Measurements from ENCODE around the gene IL9. TPM values are rescaled to one million over a fixed set of nuclear protein-coding genes. Genes with fewer than 3 reads are reported as not detected.
A peak's percentile ranks its signal among the peaks of the same experiment; 100 is the strongest.

Gene IL9
- total RNA-seq, 2 donors from 2014 or later: not detected

DNA sequence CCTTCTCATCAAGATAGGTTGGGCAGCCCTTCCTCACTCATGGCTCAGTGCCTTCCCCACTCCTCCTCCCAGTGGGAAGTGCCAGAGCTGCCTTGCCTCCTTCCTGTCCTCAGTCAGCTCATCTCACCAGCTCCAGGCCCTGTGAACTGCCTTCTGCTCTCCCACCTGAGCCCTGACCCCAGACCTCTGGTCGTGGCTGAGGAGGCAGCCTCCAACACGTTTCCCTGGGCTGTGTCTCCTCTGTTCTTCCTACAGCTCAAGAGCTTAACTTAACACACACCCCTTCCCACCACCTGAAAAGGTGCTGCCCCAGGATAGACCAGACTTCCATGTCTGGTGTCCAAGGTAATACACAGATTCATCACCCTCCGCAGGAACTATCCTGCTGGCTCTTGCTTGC, 21.2 kb downstream of the IL9 start:
- Mint-ChIP-seq H3K4me1 (peaks cover 2% of the 10 kb centered on the region), H3K27ac (no peak overlapping the region), H3K27me3 (peaks cover 64% of the 10 kb centered on the region), H3K36me3 (ENCODE audit: low read depth) (no peaks in the 10 kb centered on the region), H3K4me3 (no peak overlapping the region)
- H3K9me3 ChIP-seq (ENCODE audit: control insufficient read depth, low read length, poor library complexity, severe bottlenecking): no peaks in the 10 kb centered on the region
- DNase-seq: no peak
- no peak for ATAC-seq

DNA sequence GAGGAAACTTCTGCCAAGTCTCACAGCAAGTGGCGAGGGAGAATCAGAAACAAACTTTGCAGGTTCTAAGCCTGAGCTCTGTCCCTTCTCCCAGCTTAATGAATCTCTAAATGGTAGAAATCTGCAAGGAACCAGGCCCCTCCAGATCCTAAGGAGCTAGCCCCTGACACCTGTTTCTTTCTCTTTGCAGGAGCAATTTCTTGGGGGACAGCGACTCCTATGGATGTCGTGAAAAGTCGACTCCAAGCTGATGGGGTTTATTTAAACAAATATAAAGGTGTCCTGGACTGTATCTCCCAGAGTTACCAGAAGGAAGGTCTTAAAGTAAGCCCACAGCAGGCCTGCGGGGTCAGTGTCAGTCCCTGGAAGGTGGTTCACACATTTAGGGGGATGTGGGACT, 21.8 kb downstream of the IL9 start:
- peaks cover 2% of the 10 kb centered on the region for H3K4me1 Mint-ChIP-seq
- H3K27ac Mint-ChIP-seq: no peak overlapping the region
- no peak for DNase-seq

DNA sequence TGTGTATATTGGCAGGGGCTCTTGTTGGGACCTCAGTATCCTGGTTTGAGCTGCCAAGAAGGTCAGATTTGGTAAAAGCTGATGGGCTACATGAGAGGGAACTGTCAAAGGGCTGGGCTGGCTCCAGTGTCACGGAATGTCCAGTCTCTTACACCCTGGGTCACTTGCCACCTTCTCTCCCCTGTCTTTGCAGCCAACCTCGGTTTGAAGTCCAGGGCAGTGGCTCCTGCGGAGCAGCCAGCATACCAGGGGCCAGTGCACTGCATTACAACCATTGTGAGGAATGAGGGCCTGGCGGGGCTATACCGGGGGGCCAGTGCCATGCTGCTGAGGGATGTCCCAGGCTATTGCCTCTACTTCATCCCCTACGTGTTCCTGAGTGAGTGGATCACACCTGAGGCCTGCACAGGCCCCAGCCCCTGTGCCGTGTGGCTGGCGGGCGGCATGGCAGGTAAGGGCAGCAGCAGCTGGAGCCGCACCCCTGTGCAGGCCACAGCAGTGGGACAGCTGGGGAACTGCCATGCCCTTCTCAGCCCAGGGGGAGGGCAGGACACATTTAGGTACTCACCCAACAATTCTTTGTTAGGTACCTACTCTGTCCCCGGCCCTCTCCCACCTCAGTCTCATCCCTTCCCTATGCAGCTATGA, 24.2 kb downstream of the IL9 start:
- no peaks in the 10 kb centered on the region for H3K9me3 ChIP-seq (ENCODE audit: control insufficient read depth, low read length, poor library complexity, severe bottlenecking)
- ATAC-seq (no peak), DNase-seq (no peak)
- H3K4me1 Mint-ChIP-seq: peaks cover 6% of the 10 kb centered on the region
- H3K27ac Mint-ChIP-seq: no peak overlapping the region
- H3K4me3 Mint-ChIP-seq: no peak overlapping the region
- H3K36me3 Mint-ChIP-seq (ENCODE audit: low read depth): no peaks in the 10 kb centered on the region
- H3K27me3 Mint-ChIP-seq: peaks cover 54% of the 10 kb centered on the region

More for the DNA sequence above, 21.8 kb downstream of the IL9 start:
- H3K9me3 ChIP-seq (ENCODE audit: control insufficient read depth, low read length, poor library complexity, severe bottlenecking): no peaks in the 10 kb centered on the region
- no peak for ATAC-seq
- no peak overlapping the region for H3K4me3 Mint-ChIP-seq
- H3K36me3 Mint-ChIP-seq (ENCODE audit: low read depth): no peaks in the 10 kb centered on the region
- H3K27me3 Mint-ChIP-seq: peaks cover 58% of the 10 kb centered on the region

DNA sequence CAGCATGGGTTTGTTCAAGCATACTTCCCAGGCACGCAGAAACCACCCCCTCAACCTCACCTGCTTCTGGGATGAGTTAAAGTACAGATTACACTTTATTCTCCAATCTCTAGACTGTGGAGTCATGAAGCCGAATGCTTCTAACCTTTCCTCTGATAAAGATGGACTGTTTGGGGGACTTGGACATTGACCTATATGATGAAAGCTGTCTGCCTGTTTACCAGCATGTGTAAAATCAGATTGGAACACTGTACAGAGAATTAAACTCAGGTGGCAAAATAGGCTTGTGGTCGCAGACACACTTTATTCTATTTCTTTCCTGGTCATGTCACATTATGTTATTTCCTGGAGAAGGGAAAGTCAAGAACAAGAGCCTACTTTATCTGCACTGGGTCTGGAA, 25.7 kb downstream of the IL9 start:
- H3K4me1 Mint-ChIP-seq: peaks cover 4% of the 10 kb centered on the region
- ATAC-seq (no peak), DNase-seq (no peak)
- peaks cover 47% of the 10 kb centered on the region for H3K27me3 Mint-ChIP-seq
- no peak overlapping the region for H3K4me3 Mint-ChIP-seq
- H3K9me3 ChIP-seq (ENCODE audit: control insufficient read depth, low read length, poor library complexity, severe bottlenecking): no peaks in the 10 kb centered on the region
- H3K27ac Mint-ChIP-seq: no peak overlapping the region
- H3K36me3 Mint-ChIP-seq (ENCODE audit: low read depth): no peaks in the 10 kb centered on the region

DNA sequence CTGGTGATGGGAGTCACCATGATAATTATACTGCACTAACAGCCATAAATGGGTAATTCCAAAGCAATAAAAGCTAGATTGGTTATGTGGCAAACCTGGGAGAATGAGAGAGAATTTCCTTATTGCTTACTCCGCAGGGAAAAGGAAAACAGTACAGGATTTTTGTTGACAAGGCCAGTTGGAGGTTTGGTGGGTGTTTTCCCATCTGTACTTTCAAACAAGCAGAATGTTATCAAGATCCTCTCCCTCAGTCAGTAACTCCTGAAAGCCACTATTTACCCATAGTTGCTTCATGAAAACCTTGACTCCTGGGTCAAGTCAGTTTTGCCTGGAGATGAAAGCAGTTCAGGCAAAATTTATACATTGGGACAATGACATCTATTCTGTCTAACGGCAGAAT, 26.4 kb downstream of the IL9 start:
- DNase-seq (no peak), ATAC-seq (no peak)
- H3K4me3 Mint-ChIP-seq: no peak overlapping the region
- no peaks in the 10 kb centered on the region for H3K9me3 ChIP-seq (ENCODE audit: control insufficient read depth, low read length, poor library complexity, severe bottlenecking)
- peaks cover 4% of the 10 kb centered on the region for H3K4me1 Mint-ChIP-seq
- peaks cover 41% of the 10 kb centered on the region for H3K27me3 Mint-ChIP-seq
- no peaks in the 10 kb centered on the region for H3K36me3 Mint-ChIP-seq (ENCODE audit: low read depth)
- H3K27ac Mint-ChIP-seq: no peak overlapping the region

DNA sequence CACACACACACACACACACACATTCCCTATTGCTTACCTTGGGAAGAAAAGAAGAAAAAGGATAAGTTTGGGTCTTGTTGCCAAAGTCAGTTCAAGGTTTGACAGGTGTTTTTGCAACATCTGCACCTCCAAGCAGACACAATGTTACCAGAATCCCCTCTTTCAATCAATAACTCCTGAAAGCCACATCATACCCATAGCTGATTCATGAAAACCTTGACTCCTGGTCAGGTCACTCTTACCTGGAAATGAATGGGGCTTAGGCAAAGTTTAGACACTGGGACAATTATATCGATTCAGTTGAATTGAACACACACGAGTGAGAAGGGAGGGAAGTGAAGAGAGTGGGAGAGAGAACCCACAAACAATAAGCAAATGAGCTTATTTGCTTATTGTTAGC, 27.0 kb downstream of the IL9 start:
- Mint-ChIP-seq H3K27ac (no peak overlapping the region), H3K4me1 (peaks cover 4% of the 10 kb centered on the region), H3K27me3 (peaks cover 39% of the 10 kb centered on the region), H3K36me3 (ENCODE audit: low read depth) (no peaks in the 10 kb centered on the region), H3K4me3 (no peak overlapping the region)
- no peak for DNase-seq
- ATAC-seq: no peak
- no peaks in the 10 kb centered on the region for H3K9me3 ChIP-seq (ENCODE audit: control insufficient read depth, low read length, poor library complexity, severe bottlenecking)

DNA sequence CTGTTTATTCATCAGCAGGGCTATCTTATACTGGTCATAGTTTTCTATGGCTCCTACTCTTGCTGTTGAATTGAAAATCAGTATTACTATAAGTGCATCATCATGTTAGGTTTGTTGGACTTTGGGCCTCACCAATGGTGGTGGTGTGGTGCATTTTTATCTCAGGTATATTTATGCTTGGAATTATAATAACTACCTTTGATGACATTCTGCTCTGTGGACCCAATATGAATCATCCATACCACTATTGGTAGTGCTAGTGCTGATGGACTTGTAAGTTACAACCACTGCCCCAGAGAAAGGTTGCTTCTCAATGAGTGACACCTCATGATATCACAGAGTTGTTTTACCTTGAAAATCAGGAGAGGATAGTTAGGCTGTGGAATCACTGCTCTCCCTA, 28.0 kb downstream of the IL9 start:
- Mint-ChIP-seq H3K27me3 (peaks cover 31% of the 10 kb centered on the region), H3K4me3 (no peak overlapping the region)

DNA sequence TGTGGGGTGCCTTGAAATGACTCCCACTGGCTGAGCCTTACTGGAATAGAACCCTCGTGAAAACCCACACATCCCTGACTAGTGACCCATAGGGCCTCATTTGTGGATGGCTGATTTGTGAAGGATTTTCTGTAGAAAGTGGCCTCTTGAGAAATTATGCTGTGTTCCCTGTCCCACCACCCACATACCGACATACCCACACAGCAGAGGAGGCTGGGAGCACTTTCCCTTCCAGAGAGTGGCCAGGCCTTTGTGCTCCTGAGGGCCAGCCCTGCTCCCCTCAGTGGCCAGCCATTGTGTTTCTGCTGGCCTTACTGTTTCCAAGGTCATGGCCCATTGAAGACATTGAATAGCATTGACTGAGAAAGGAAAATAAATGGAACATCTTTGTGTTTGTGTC, 29.6 kb downstream of the IL9 start:
- H3K4me1 Mint-ChIP-seq: peaks cover 4% of the 10 kb centered on the region
- H3K9me3 ChIP-seq (ENCODE audit: control insufficient read depth, low read length, poor library complexity, severe bottlenecking): no peaks in the 10 kb centered on the region
- peaks cover 26% of the 10 kb centered on the region for H3K27me3 Mint-ChIP-seq
- no peak for DNase-seq
- H3K4me3 Mint-ChIP-seq: no peak overlapping the region
- H3K36me3 Mint-ChIP-seq (ENCODE audit: low read depth): peaks cover 4% of the 10 kb centered on the region
- ATAC-seq: no peak
- H3K27ac Mint-ChIP-seq: no peak overlapping the region

More for the DNA sequence above, 28.0 kb downstream of the IL9 start:
- H3K36me3 Mint-ChIP-seq (ENCODE audit: low read depth): peaks cover 3% of the 10 kb centered on the region
- peaks cover 4% of the 10 kb centered on the region for H3K4me1 Mint-ChIP-seq
- DNase-seq (no peak), ATAC-seq (no peak)
- H3K27ac Mint-ChIP-seq: peak overlapping the region; percentile 72
- no peaks in the 10 kb centered on the region for H3K9me3 ChIP-seq (ENCODE audit: control insufficient read depth, low read length, poor library complexity, severe bottlenecking)

DNA sequence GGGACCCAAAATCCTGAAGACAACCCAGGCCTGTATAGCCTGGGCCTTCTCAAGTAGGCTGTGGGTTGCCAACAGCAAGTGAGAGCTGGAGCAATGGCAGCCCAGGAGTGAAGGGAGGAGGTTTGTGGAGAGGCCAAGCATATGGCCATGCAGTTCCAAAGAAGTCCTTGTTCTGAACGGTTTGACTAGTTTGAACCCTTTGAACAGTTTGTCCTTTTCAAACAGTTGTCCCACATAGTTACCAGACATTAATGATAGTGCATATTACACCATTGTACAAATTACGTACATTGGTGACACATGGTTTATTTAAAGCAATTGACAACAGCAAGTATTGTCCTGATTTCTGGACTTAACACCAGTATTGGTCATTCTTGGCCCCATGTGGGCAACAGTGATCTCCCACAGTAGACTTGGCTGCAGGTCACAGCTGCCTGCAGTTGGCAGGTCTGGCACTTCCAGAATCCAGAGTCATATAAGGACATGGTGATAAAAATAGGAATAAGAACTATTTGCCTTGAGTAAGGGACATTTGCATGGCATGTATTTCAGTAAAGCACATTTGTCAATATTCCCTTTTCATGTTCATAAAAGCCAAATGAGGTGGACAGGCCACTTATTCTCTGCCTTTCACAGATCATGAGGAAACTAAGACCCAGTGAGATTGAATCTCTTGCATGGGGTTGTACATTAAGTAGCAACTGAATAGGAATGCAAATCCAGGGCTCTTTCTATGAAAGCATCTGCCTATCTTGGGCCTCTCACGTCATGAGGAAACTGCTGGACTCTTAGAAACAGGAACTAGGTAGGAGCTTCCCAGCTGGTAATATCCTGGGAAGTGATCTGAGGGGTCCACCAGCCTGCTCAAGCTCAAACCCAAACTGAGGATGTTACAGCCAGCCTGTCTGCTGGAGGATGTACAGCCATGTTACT, 30.9 kb downstream of the IL9 start:
- peaks cover 4% of the 10 kb centered on the region for H3K4me1 Mint-ChIP-seq
- no peak for ATAC-seq
- DNase-seq: no peak
- peaks cover 4% of the 10 kb centered on the region for H3K36me3 Mint-ChIP-seq (ENCODE audit: low read depth)
- no peaks in the 10 kb centered on the region for H3K9me3 ChIP-seq (ENCODE audit: control insufficient read depth, low read length, poor library complexity, severe bottlenecking)
- H3K27me3 Mint-ChIP-seq: peaks cover 26% of the 10 kb centered on the region
- H3K4me3 Mint-ChIP-seq: no peak overlapping the region
- no peak overlapping the region for H3K27ac Mint-ChIP-seq

DNA sequence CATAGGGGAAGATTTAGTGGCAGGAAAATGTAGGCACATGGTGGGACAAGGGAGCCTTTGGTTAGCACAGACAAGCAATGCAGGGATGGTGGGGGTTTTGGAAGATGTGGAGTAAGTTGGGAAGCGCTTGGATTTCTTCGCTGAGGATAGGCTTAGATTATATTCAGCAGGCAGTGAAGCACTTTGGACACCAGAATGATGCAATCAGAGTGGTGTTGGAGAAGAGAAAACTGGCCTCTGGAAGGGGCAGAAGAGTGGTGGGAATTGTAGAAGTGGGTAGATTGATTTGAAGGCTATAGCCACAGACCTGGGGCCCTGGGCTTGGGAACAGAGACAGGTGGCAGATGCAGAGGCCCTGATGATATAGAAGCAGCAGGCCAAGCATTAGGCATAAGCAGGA, 32.9 kb downstream of the IL9 start:
- H3K9me3 ChIP-seq (ENCODE audit: control insufficient read depth, low read length, poor library complexity, severe bottlenecking): no peaks in the 10 kb centered on the region
- DNase-seq (no peak), ATAC-seq (no peak)
- H3K36me3 Mint-ChIP-seq (ENCODE audit: low read depth): peaks cover 4% of the 10 kb centered on the region
- H3K27ac Mint-ChIP-seq: no peak overlapping the region
- H3K4me1 Mint-ChIP-seq: no peaks in the 10 kb centered on the region
- H3K4me3 Mint-ChIP-seq: no peak overlapping the region
- H3K27me3 Mint-ChIP-seq: peaks cover 14% of the 10 kb centered on the region

DNA sequence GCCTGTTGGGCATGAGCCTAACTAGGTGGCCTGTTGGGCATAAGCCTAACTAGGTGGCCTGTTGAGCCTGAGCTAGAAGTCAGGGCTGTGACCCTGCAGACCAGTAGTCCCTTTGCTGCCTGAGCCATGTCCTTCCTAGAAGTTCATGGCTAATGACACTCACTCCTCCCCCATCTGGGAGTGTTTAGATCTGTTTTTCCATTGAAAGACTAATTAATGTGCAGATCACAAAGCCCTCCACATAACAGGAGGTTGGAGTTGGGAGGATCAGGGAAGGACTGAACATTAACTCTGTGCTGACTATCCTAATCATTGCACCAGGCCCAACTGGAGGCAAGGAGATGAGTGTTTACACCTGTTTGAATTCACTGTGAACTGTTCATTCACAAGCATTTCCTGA, 33.6 kb downstream of the IL9 start:
- Mint-ChIP-seq H3K36me3 (ENCODE audit: low read depth) (peaks cover 4% of the 10 kb centered on the region), H3K27me3 (peaks cover 12% of the 10 kb centered on the region), H3K4me3 (no peak overlapping the region), H3K27ac (no peak overlapping the region), H3K4me1 (no peaks in the 10 kb centered on the region)
- H3K9me3 ChIP-seq (ENCODE audit: control insufficient read depth, low read length, poor library complexity, severe bottlenecking): no peaks in the 10 kb centered on the region
- no peak for DNase-seq
- no peak for ATAC-seq

DNA sequence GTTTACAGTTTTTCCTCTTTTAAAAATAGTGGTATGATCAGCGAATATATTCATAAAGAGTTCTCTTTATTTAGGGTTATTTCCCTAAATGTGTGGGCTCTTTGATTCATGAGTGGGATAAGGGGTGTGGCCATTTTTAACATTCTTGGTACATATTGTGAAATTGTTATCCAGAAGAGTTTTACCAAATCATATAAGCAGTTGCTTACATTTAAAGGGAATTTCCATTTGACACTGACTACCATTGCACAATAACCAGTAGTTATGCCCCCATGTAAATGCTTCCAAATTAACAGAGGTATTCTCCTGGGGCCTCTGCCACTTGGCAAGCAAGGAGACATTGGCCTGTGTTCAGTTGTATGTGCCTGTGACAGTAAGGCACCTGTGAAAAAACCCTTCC, 34.0 kb downstream of the IL9 start:
- H3K27ac Mint-ChIP-seq: no peak overlapping the region

DNA sequence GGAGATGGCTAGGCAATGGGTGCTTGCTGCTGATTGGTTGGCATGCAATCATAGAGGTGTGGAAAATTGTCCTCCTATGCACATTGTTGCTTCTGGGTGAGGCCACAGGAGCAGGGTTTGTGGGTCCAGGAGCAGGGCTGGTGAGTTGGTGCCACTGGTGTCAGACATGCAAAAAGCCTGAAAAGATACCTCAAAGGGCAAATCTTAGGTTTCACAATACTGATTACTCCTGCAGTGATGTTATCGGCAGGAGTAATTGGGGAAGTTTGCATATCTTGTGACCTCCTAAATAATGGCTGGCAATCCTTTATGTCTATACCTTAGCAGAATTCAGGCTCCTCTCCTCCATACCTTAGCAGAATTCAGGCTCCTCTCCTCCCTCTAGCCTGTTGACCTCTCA, 36.0 kb downstream of the IL9 start:
- H3K4me1 Mint-ChIP-seq: no peaks in the 10 kb centered on the region
- no peak overlapping the region for H3K27ac Mint-ChIP-seq
- peaks cover 4% of the 10 kb centered on the region for H3K36me3 Mint-ChIP-seq (ENCODE audit: low read depth)
- DNase-seq: no peak
- no peak for ATAC-seq
- peaks cover 28% of the 10 kb centered on the region for H3K27me3 Mint-ChIP-seq
- no peaks in the 10 kb centered on the region for H3K9me3 ChIP-seq (ENCODE audit: control insufficient read depth, low read length, poor library complexity, severe bottlenecking)
- H3K4me3 Mint-ChIP-seq: no peak overlapping the region

More for the DNA sequence above, 34.0 kb downstream of the IL9 start:
- H3K9me3 ChIP-seq (ENCODE audit: control insufficient read depth, low read length, poor library complexity, severe bottlenecking): no peaks in the 10 kb centered on the region
- no peak overlapping the region for H3K4me3 Mint-ChIP-seq
- H3K27me3 Mint-ChIP-seq: peaks cover 12% of the 10 kb centered on the region
- no peak for DNase-seq
- ATAC-seq: no peak
- H3K36me3 Mint-ChIP-seq (ENCODE audit: low read depth): peaks cover 4% of the 10 kb centered on the region
- no peaks in the 10 kb centered on the region for H3K4me1 Mint-ChIP-seq
